Hematopoietic multipotent progenitor cell treated with erythropoietin and hydrocortisone succinate and interleukin-3 and kit ligand, for 4 days (in vitro differentiated cells): ENCODE results near the gene NOL3.
A peak's percentile ranks its signal among the peaks of the same experiment; 100 is the strongest.

ENCODE experiments used
- DNase-seq: peaks from one replicate; pipeline ENCODE4 v3.0.0-alpha.2; 2015

Gene NOL3

GRCh38 chr16:67207249-67208091 lies 37.1 kb downstream of the NOL3 start:
- no peak for DNase-seq

DNA sequence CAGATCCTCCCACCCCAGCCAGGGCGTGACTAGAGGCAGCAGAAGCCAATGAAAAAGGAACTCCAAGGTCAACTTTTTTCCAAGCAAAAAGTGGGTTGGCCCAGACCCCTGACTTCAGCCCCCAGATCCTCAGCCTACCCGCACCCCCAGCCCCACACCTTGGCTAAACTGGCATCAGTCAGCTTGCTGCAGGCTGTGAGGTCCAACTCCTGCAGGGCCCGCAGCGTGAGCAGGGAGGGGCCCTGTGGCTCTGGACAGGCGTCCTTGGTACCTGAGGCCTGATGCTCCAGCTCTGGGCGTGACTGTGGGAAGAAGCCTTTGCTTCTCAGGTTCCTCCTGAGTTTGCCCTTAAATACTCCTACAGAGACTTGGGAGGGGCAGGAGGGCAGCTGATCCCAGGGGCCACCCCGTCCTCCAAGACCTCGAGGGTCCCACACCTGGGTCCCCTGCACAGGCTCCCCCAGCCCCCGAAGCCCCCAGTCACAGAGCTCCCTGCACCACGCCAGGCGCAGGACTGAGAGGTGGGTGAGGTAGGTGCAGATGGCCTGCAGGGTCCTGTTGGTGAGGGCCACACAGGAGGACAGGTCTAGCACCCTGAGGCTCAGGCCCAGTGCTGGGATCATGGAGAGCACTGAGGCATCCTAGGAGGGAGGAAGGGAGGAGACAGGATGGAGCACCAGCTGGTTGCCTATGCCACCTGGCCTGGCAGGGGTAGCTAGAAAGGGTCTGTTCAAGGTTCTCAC lies 38.0 kb downstream of the NOL3 start:
- no peak for DNase-seq

- DNase-seq: no peak
Observed at GRCh38 chr16:67209565-67209964, 39.2 kb downstream of the NOL3 start.

DNA sequence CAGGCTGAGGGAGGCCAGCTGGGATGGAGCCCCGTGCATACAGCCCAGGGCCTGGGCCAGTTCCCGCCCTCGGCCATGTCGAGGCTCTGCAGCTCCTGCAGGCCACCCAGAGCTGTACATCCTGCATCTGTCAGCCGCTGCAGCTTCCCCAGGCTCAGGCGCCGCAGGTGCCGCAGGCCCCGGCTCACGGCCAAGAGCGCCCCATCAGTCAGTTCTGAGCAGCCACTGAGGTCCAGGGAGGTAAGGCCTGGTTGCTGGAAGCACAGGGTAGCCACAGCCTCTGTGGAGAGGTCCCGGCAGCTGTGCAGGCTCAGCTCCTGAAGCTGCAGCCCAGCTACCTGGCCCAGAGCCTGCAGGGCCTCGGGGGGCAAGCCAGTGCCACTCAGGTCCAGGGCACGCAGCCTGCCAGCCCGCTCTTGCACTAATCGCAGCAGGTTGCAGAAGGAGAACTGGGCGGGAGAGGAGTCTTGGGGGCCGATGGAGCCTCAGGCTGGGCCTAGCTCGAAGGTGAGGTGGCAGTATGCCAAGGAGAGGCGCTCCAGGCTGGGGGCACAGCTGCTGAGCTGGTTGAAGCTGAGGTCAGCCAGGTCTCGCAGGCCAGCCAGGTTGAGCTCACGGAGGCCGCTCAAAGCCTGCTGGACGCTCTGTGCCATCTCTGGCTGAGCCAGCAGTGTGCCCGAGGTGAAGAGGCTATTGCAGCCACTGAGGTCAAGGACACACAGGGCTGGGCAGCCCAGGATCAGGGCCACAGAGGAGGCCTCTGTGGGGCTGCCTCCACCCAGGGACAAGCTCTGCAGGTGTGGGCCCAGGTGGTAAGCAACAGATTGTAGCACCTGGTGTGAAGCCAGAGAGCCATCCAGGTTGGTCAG lies 40.0 kb downstream of the NOL3 start:
- no peak for DNase-seq

GRCh38 chr16:67211674-67212073 lies 41.3 kb downstream of the NOL3 start:
- no peak for DNase-seq

GRCh38 chr16:67212766-67213165 lies 42.4 kb downstream of the NOL3 start:
- no peak for DNase-seq

DNA sequence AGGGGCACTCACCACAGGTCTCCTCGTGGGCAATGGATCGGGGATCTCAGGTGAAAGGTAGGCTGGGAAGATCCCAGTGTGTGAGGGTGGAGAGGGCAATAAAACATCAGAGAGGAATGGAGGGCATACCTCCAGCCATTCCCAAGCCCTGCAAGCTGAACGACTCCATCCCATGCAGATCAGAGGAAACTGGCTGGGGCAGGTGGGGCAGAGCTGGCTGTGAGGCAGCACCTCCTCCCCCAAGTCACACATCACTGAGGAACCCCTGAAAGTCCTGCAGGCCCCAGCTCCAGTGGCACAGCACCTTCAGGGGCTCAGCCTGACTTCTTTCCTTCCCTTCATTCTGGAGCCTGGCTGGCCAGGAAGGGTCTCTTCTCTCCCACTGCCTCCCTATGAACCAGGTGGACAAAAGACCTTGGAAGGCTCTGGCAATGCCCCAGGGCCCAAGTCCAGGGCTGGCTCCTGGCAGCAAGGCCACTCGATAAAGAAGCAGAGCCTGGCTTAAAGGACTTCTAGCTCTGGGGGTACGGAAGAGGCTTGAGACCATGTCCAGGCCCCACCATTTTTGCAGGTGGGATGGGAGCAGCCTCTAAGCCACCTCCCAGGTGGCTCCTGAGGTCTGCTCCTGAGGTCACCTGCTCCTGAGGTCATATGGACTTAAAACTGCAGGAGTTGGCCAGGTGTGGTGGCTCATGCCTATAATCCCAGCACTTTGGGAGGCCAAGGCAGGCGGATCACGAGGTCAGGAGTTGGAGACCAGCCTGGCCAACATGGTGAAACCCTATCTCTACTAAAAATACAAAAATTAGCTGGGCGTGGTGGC lies 43.1 kb downstream of the NOL3 start:
- DNase-seq: no peak

DNA sequence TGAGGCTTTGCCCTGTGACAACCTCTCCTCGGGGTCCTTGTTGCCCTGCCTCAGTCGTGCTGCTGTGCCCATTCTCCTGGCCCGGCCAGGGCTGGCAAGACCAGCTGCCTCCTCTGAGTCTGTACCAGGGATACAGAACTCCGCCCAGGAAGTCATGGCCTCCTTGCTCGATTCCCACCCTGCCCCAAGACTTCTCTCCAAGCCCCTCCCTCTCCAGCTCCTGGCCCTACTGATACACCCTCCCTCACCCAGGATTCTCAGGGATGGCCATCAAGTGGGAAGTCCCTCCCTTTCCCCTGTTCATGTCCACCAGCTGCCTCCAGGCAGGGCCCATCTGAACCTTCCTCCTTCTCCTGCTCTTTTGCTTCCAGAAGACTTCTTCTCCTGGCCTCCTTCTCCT lies 45.4 kb downstream of the NOL3 start:
- DNase-seq: no peak

- peak; percentile 95 for DNase-seq
Observed at GRCh38 chr16:67216612-67217490, 46.5 kb downstream of the NOL3 start.

- DNase-seq: no peak
Observed at GRCh38 chr16:67223992-67224391, 53.7 kb downstream of the NOL3 start.
